H1 (cell line): ENCODE measurements around the gene SEC31A. TPM values are rescaled to one million over a fixed set of nuclear protein-coding genes. Genes with fewer than 3 reads are reported as not detected.

ENCODE experiments used
- CTCF ChIA-PET: fragments of 300-600 bp; sonication (Branson Sonifier 250); formaldehyde crosslinking; loops from one replicate; lab custom pipeline; 2021; ENCODE audit not compliant: partially characterized antibody; lab: Charles Lee
- POLR2A ChIA-PET: fragments of 300-600 bp; sonication (Branson Sonifier 250); formaldehyde crosslinking; loops from one replicate; lab custom pipeline; 2021; ENCODE audit warnings: inconsistent platforms; ENCODE audit not compliant: partially characterized antibody; lab: Charles Lee
- DNase-seq, 2 experiments: peaks; one replicate each; pipeline versions ENCODE4 v3.0.0 to v3.0.0-alpha.2; 2010 to 2022; ENCODE audit warnings: low spot score in 2 of 2, low read depth in 1 of 2, mixed read lengths in 1 of 2
- FAIRE-seq: peaks from 2 replicates; lab custom pipeline; 2011; peaks lifted over from hg19 to GRCh38; lab: Jason Lieb, UNC
- H2AFZ ChIP-seq: 2 replicates; pipeline ENCODE4 v1.8.1; 2012; ENCODE audit warnings: low read length, inconsistent platforms
- H2AK5ac ChIP-seq: 2 replicates; pipeline ENCODE4 v1.6.1; 2013; ENCODE audit warnings: low read depth, low read length
- H2BK120ac ChIP-seq: replicated peaks from 2 replicates; pipeline ENCODE3; 2013; ENCODE audit warnings: low read depth, low read length, inconsistent platforms
- H2BK12ac ChIP-seq: 2 replicates; pipeline ENCODE4 v1.6.1; 2013; ENCODE audit warnings: low read depth, low read length
- H2BK15ac ChIP-seq: 2 replicates; pipeline ENCODE4 v1.6.1; 2013; ENCODE audit warnings: low read length
- H2BK20ac ChIP-seq: 2 replicates; pipeline ENCODE4 v1.6.1; 2013; ENCODE audit warnings: low read length
- H2BK5ac ChIP-seq: 2 replicates; pipeline ENCODE4 v1.6.1; 2013; ENCODE audit warnings: low read depth, low read length
- H3K14ac ChIP-seq: 2 replicates; pipeline ENCODE4 v1.6.1; 2013; ENCODE audit warnings: inconsistent platforms; ENCODE audit not compliant: insufficient read length
- H3K18ac ChIP-seq: 2 replicates; pipeline ENCODE4 v1.6.1; 2013; ENCODE audit warnings: low read length; ENCODE audit errors: extremely low read depth
- H3K23ac ChIP-seq: 2 replicates; pipeline ENCODE4 v1.6.1; 2013; ENCODE audit warnings: inconsistent platforms; ENCODE audit not compliant: insufficient read length
- H3K23me2 ChIP-seq: 2 replicates; pipeline ENCODE4 v1.6.1; 2013; ENCODE audit warnings: low read depth, low read length
- H3K27ac ChIP-seq: 2 replicates; pipeline ENCODE4 v1.6.1; 2011; ENCODE audit warnings: low read depth, low read length, inconsistent platforms
- H3K27me3 ChIP-seq, 4 experiments: replicated peaks in 1 of 4; 1 replicate in 1 of 4; 2 replicates in 3 of 4; pipeline versions ENCODE4 v1.6.1 to v1.8.1; 2011 to 2013; ENCODE audit warnings: low read length in 3 of 4, mild to moderate bottlenecking in 3 of 4, inconsistent platforms in 2 of 4, mixed read lengths in 2 of 4, moderate library complexity in 1 of 4; ENCODE audit not compliant: control insufficient read depth in 3 of 4, insufficient read depth in 3 of 4; ENCODE audit errors: extremely low read depth in 1 of 4
- H3K36me3 ChIP-seq, 4 experiments: 2 replicates each; pipeline versions ENCODE4 v1.6.1 to v1.8.1; 2011 to 2013; ENCODE audit warnings: mild to moderate bottlenecking in 4 of 4, low read length in 3 of 4, moderate library complexity in 2 of 4, control low read depth in 1 of 4, inconsistent platforms in 1 of 4; ENCODE audit not compliant: insufficient read depth in 4 of 4, control insufficient read depth in 2 of 4
- H3K4ac ChIP-seq: replicated peaks from 2 replicates; pipeline ENCODE3; 2013; ENCODE audit warnings: low read length, low read depth, mixed read lengths, inconsistent platforms; ENCODE audit not compliant: insufficient read length
- H3K4me1 ChIP-seq, 4 experiments: replicated peaks in 1 of 4; 1 replicate in 1 of 4; 2 replicates in 3 of 4; pipeline versions ENCODE4 v1.6.1 to v1.8.1; 2011 to 2013; ENCODE audit warnings: low read length in 3 of 4, inconsistent platforms in 2 of 4, mixed read lengths in 1 of 4; ENCODE audit not compliant: insufficient read depth in 4 of 4, control insufficient read depth in 3 of 4
- H3K4me2 ChIP-seq, 2 experiments: 2 replicates each; pipeline versions ENCODE4 v1.6.1 to v1.8.1; 2011 to 2013; ENCODE audit warnings: low read depth in 2 of 2, low read length in 2 of 2, control low read depth in 1 of 2, inconsistent platforms in 1 of 2, mild to moderate bottlenecking in 1 of 2; ENCODE audit not compliant: insufficient read depth in 1 of 2
- H3K4me3 ChIP-seq, 4 experiments: fragments of 200-600, 300-600 bp in 1 of 4; sonication (generic), shearing (Covaris generic), sonication (Bioruptor Twin) in 1 of 4; 2 replicates each; pipeline versions ENCODE4 v1.5.1 to v1.8.1; 2011 to 2016; ENCODE audit warnings: low read length in 4 of 4, low read depth in 3 of 4, control low read depth in 2 of 4, inconsistent platforms in 2 of 4, mild to moderate bottlenecking in 2 of 4, mixed read lengths in 1 of 4, moderate library complexity in 1 of 4; ENCODE audit not compliant: insufficient read depth in 2 of 4; ENCODE audit errors: extremely low read depth in 1 of 4
- H3K56ac ChIP-seq: replicated peaks from 2 replicates; pipeline ENCODE3; 2013; ENCODE audit warnings: low read depth, mild to moderate bottlenecking, mixed read lengths, low read length, inconsistent platforms; ENCODE audit not compliant: insufficient read length
- H3K79me1 ChIP-seq: 2 replicates; pipeline ENCODE4 v1.6.1; 2013; ENCODE audit warnings: low read depth, low read length, control low read depth
- H3K79me2 ChIP-seq, 2 experiments: 2 replicates each; pipeline versions ENCODE4 v1.6.1 to v1.8.1; 2012 to 2013; ENCODE audit warnings: low read length in 2 of 2, mild to moderate bottlenecking in 2 of 2, inconsistent platforms in 1 of 2; ENCODE audit not compliant: insufficient read depth in 2 of 2, control insufficient read depth in 1 of 2
- H3K9ac ChIP-seq, 4 experiments: replicated peaks in 1 of 4; 1 replicate in 1 of 4; 2 replicates in 3 of 4; pipeline versions ENCODE4 v1.6.1 to v1.8.1; 2011 to 2013; ENCODE audit warnings: low read depth in 3 of 4, low read length in 3 of 4, control low read depth in 2 of 4, mild to moderate bottlenecking in 2 of 4, moderate library complexity in 2 of 4, inconsistent platforms in 1 of 4; ENCODE audit errors: extremely low read depth in 1 of 4
- H3K9me3 ChIP-seq, 2 experiments: 2 replicates each; pipeline versions ENCODE4 v1.6.1 to v1.8.1; 2012 to 2013; ENCODE audit warnings: mild to moderate bottlenecking in 2 of 2, moderate library complexity in 2 of 2, control low read depth in 1 of 2, inconsistent platforms in 1 of 2, low read depth in 1 of 2, low read length in 1 of 2, mixed read lengths in 1 of 2; ENCODE audit not compliant: insufficient read depth in 2 of 2
- H4K20me1 ChIP-seq, 2 experiments: replicated peaks in 1 of 2; 2 replicates each; pipeline versions ENCODE3 to v1.8.1; 2011 to 2013; ENCODE audit warnings: inconsistent platforms in 2 of 2, low read length in 2 of 2, mild to moderate bottlenecking in 1 of 2; ENCODE audit not compliant: insufficient read depth in 2 of 2, control insufficient read depth in 1 of 2
- H4K5ac ChIP-seq: 2 replicates; pipeline ENCODE4 v1.6.1; 2013; ENCODE audit warnings: low read length, low read depth, mixed read lengths, inconsistent platforms; ENCODE audit not compliant: insufficient read length
- H4K8ac ChIP-seq: 2 replicates; pipeline ENCODE4 v1.8.0; 2013; ENCODE audit warnings: mild to moderate bottlenecking, moderate library complexity, low read length, inconsistent platforms; ENCODE audit not compliant: insufficient read depth; ENCODE audit errors: extremely low read depth
- H4K91ac ChIP-seq: replicated peaks from 2 replicates; pipeline ENCODE3; 2013; ENCODE audit warnings: low read length, mixed read lengths, inconsistent platforms; ENCODE audit not compliant: insufficient read length
- BCL11A ChIP-seq, 2 experiments: IDR thresholded peaks; one replicate each; pipeline ENCODE4 v1.6.1; 2011; ENCODE audit warnings: low read depth in 2 of 2, low read length in 2 of 2, mild to moderate bottlenecking in 2 of 2
- CHD1 ChIP-seq: IDR thresholded peaks from 2 replicates; pipeline ENCODE4 v1.6.1; 2012; ENCODE audit warnings: low read depth, low read length, improper control_type of control experiment
- EGR1 ChIP-seq: IDR thresholded peaks from 2 replicates; pipeline ENCODE4 v1.6.1; 2011; ENCODE audit warnings: low read depth, low read length, borderline replicate concordance
- EP300 ChIP-seq, 2 experiments: IDR thresholded peaks; 1 replicate in 1 of 2; 2 replicates in 1 of 2; pipeline ENCODE4 v1.6.1; 2011 to 2012; ENCODE audit warnings: low read depth in 2 of 2, low read length in 2 of 2, mild to moderate bottlenecking in 2 of 2, borderline replicate concordance in 1 of 2, inconsistent platforms in 1 of 2, moderate library complexity in 1 of 2
- GABPA ChIP-seq: IDR thresholded peaks from 2 replicates; pipeline ENCODE4 v1.6.1; 2011; ENCODE audit warnings: mild to moderate bottlenecking, low read length, moderate library complexity, borderline replicate concordance; ENCODE audit not compliant: insufficient read depth
- MAFK ChIP-seq: IDR thresholded peaks from 2 replicates; pipeline ENCODE4 v1.6.1; 2012; ENCODE audit warnings: low read depth, mild to moderate bottlenecking, improper control_type of control experiment, low read length
- POLR2A ChIP-seq, 2 experiments: IDR thresholded peaks; 1 replicate in 1 of 2; 2 replicates in 1 of 2; pipeline ENCODE4 v1.6.1; 2011; ENCODE audit warnings: low read depth in 2 of 2, low read length in 2 of 2, mild to moderate bottlenecking in 2 of 2; ENCODE audit errors: control extremely low read depth in 1 of 2
- RXRA ChIP-seq: IDR thresholded peaks from 2 replicates; pipeline ENCODE4 v1.6.1; 2011; ENCODE audit warnings: low read depth, mild to moderate bottlenecking, low read length, moderate library complexity; ENCODE audit not compliant: insufficient read depth
- SIRT6 ChIP-seq: IDR thresholded peaks from one replicate; pipeline ENCODE4 v1.7.1; 2012; ENCODE audit warnings: low read length, inconsistent platforms
- SP1 ChIP-seq: IDR thresholded peaks from 2 replicates; pipeline ENCODE4 v1.6.1; 2011; ENCODE audit warnings: low read depth, low read length
- WGBS, 2 experiments: shearing (Covaris generic) in 1 of 2; methylation state at CpG; one replicate each; pipeline versions ENCODE4 v1.1.6 to v1.1.7; 2013 to 2015; ENCODE audit warnings: low lambda C conversion rate in 2 of 2, mixed read lengths in 2 of 2, inconsistent platforms in 1 of 2, low coverage in 1 of 2, missing lambda C conversion rate in 1 of 2; ENCODE audit not compliant: insufficient replicate concordance in 2 of 2, insufficient coverage in 1 of 2, insufficient read length in 1 of 2; ENCODE audit errors: extremely low coverage in 1 of 2, missing lambda C conversion rate in 1 of 2; 5-methylcytosine and 5-hydroxymethylcytosine counted together
- polyA plus RNA-seq, 7 experiments: library from polyadenylated mRNA; depleted of rRNA in 3 of 7; stranded (reverse) in 5 of 7; unstranded in 2 of 7; fragments of >200 nt in 5 of 7; fragments of 200-250 nt in 2 of 7; gene quantifications; 1 replicate in 5 of 7; 2 replicates in 1 of 7; 4 replicates in 1 of 7; pipeline versions ENCODE4 v1.2.1 to v1.2.3, GENCODE V29; 2011 to 2013; ENCODE audit warnings: missing spikeins in 2 of 7, mixed read lengths in 2 of 7
- total RNA-seq: library from RNA; stranded (reverse); fragmentation: NEBNext Ultra II Directional; extraction: Animal tissue kit (Norgen Biotek cat#: 25700); gene quantifications from 2 replicates; pipeline ENCODE4 v1.2.1, GENCODE V29; 2021
- TF ChIP-seq, protein P1 (sequence below): IDR thresholded peaks from 2 replicates; pipeline ENCODE4 v1.6.1; 2012; ENCODE audit warnings: low read length, inconsistent platforms
- TF ChIP-seq, protein P2 (sequence below): IDR thresholded peaks from 2 replicates; pipeline ENCODE4 v1.6.1; 2012; ENCODE audit warnings: inconsistent platforms

The SEC31A gene
- total and polyA plus RNA-seq, 2 of the 8 experiments (the other 6 are each of a cell fraction or from before 2014, with no cell fraction given): 112 to 125 TPM

DNA sequence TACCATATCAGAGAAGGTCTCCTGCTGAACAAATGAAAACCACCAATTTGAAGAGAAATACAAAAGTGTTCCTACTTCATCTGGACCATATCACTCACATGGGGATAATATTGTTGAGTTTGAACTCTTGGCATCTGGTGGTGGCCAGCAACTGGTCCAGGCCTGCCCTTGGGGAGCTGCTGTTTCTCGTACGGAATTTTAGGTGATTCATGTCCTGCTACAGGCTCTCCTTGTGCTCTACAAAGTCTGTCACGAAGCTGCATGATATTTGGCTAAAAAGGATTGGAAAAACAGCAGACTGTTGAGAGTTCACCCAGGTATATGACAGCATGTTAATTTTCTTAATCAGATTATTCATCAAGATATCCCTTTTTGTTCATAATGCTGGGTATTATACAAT, 42.2 kb downstream of the SEC31A start:
- Histone ChIP-seq H3K79me2 (no peaks in the 10 kb centered on the region), H2BK20ac (no peak overlapping the region), H3K9me3 (no peaks in the 10 kb centered on the region), H3K23me2 (no peaks in the 10 kb centered on the region), H3K4me2 (no peak overlapping the region), H3K23ac (no peak overlapping the region), H2BK15ac (no peak overlapping the region), H2BK12ac (no peak overlapping the region), H3K18ac (no peak overlapping the region), H4K5ac (no peak overlapping the region), H3K14ac (no peak overlapping the region), H3K79me1 (no peaks in the 10 kb centered on the region), H3K4me1 (no peaks in the 10 kb centered on the region), H4K91ac (no peak overlapping the region)
- POLR2A ChIA-PET: no interaction called here
- DNase-seq (no peak), FAIRE-seq (no peak)
- CTCF ChIA-PET: no interaction called here
- 94% methylated on average over 3 of the region's 3 CpGs; no CpG with 5 or more reads in 1 of the 2 experiments for WGBS, 2 experiments
- no peak for TF ChIP-seq GABPA
- no peak for TF ChIP-seq EP300 (IDR thresholded peaks at IDR 0.05; ENCODE audit: borderline replicate concordance in 1 of 2, low read depth in 2 of 2, low read length in 2 of 2)
- TF ChIP-seq SIRT6: no peak
- TF ChIP-seq, protein P1, sequence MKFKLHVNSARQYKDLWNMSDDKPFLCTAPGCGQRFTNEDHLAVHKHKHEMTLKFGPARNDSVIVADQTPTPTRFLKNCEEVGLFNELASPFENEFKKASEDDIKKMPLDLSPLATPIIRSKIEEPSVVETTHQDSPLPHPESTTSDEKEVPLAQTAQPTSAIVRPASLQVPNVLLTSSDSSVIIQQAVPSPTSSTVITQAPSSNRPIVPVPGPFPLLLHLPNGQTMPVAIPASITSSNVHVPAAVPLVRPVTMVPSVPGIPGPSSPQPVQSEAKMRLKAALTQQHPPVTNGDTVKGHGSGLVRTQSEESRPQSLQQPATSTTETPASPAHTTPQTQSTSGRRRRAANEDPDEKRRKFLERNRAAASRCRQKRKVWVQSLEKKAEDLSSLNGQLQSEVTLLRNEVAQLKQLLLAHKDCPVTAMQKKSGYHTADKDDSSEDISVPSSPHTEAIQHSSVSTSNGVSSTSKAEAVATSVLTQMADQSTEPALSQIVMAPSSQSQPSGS: no peak
- no peak for TF ChIP-seq CHD1
- TF ChIP-seq SP1: no peak
- no peak for TF ChIP-seq BCL11A (IDR thresholded peaks at IDR 0.05; ENCODE audit: low read depth in 2 of 2, low read length in 2 of 2)
- TF ChIP-seq MAFK: no peak
- no peak for TF ChIP-seq RXRA
- TF ChIP-seq, protein P2, sequence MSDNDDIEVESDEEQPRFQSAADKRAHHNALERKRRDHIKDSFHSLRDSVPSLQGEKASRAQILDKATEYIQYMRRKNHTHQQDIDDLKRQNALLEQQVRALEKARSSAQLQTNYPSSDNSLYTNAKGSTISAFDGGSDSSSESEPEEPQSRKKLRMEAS: no peak
- TF ChIP-seq POLR2A (IDR thresholded peaks at IDR 0.05; ENCODE audit: control extremely low read depth in 1 of 2, low read depth in 2 of 2, low read length in 2 of 2): no peak
- TF ChIP-seq EGR1: no peak
- TF ChIP-seq, all 59 proteins: peak for 0
- no peak overlapping the region for H3K27ac ChIP-seq
- H3K36me3 ChIP-seq: peaks cover 22 to 70% (median 52%) of the 10 kb centered on the region in 4 experiments
- H3K4ac ChIP-seq: no peak overlapping the region
- H3K9ac ChIP-seq: no peak overlapping the region
- H3K56ac ChIP-seq: no peak overlapping the region
- H3K27me3 ChIP-seq: no peaks in the 10 kb centered on the region
- no peak overlapping the region for H2AK5ac ChIP-seq
- no peak overlapping the region for H2AFZ ChIP-seq
- peaks cover 0 to 2% of the 10 kb centered on the region in 2 experiments for H4K20me1 ChIP-seq
- H3K4me3 ChIP-seq: no peak overlapping the region
- H2BK120ac ChIP-seq: no peak overlapping the region
- no peak overlapping the region for H4K8ac ChIP-seq
- no peak overlapping the region for H2BK5ac ChIP-seq
